NT2/D1 (cell line): ENCODE measurements around the gene SEMA3F.

Experiments used
- SUZ12 ChIP-seq: IDR thresholded peaks from 2 replicates; pipeline ENCODE4 v1.6.1; 2011; ENCODE audit not compliant: insufficient read length, insufficient read depth; ENCODE audit errors: extremely low read depth
- YY1 ChIP-seq: IDR thresholded peaks from 2 replicates; pipeline ENCODE4 v1.6.1; 2011; ENCODE audit not compliant: insufficient read length, insufficient read depth
- ZNF274 ChIP-seq: IDR thresholded peaks from 2 replicates; pipeline ENCODE4 v1.6.1; 2011; ENCODE audit warnings: mild to moderate bottlenecking, low read depth, low read length

- TF ChIP-seq YY1 (no peak), SUZ12 (no peak), ZNF274 (no peak)
Observed at GRCh38 chr3:50232303-50232702, 77.2 kb downstream of the SEMA3F start.
